ENCODE results near the gene ATP11A.

ATP11A gene

GRCh38 chr13:112744168-112745021 lies 54.6 kb downstream of the ATP11A start:
- DNase-seq: no peak

- DNase-seq: no peak
These were observed 56.2 kb downstream of the ATP11A start for GRCh38 chr13:112746044-112746443.

GRCh38 chr13:112747256-112747655 lies 57.4 kb downstream of the ATP11A start:
- DNase-seq: no peak

GRCh38 chr13:112748947-112749735 lies 59.3 kb downstream of the ATP11A start:
- no peak for DNase-seq

GRCh38 chr13:112750570-112750969 lies 60.7 kb downstream of the ATP11A start:
- no peak for DNase-seq

- DNase-seq: no peak
These were observed 61.8 kb downstream of the ATP11A start for GRCh38 chr13:112751617-112752016.

GRCh38 chr13:112752211-112752610 lies 62.4 kb downstream of the ATP11A start:
- DNase-seq: no peak

GRCh38 chr13:112752711-112753541 lies 63.1 kb downstream of the ATP11A start:
- DNase-seq: no peak

GRCh38 chr13:112753833-112754232 lies 64.0 kb downstream of the ATP11A start:
- DNase-seq: no peak

- no peak for DNase-seq
These were observed 64.6 kb downstream of the ATP11A start for GRCh38 chr13:112754281-112755025.

- no peak for DNase-seq
These were observed 65.5 kb downstream of the ATP11A start for GRCh38 chr13:112755331-112755730.

GRCh38 chr13:112756081-112756480 lies 66.2 kb downstream of the ATP11A start:
- no peak for DNase-seq

- DNase-seq: no peak
These were observed 66.7 kb downstream of the ATP11A start for GRCh38 chr13:112756511-112756966.

- DNase-seq: no peak
These were observed 67.3 kb downstream of the ATP11A start for GRCh38 chr13:112756967-112757758.

GRCh38 chr13:112757759-112758086 lies 67.9 kb downstream of the ATP11A start:
- DNase-seq: no peak

GRCh38 chr13:112759053-112759452 lies 69.2 kb downstream of the ATP11A start:
- DNase-seq: no peak

- no peak for DNase-seq
These were observed 70.0 kb downstream of the ATP11A start for GRCh38 chr13:112759827-112760226.

- DNase-seq: no peak
These were observed 70.6 kb downstream of the ATP11A start for GRCh38 chr13:112760435-112760834.

GRCh38 chr13:112760931-112761330 lies 71.1 kb downstream of the ATP11A start:
- DNase-seq: no peak

- DNase-seq: no peak
These were observed 72.2 kb downstream of the ATP11A start for GRCh38 chr13:112761701-112762689.

All from NCI-H446 treated with DMSO at 0.1 percent for 48 hours (cell line).